ENCODE measurements around the gene RNF150.

The RNF150 gene

DNA sequence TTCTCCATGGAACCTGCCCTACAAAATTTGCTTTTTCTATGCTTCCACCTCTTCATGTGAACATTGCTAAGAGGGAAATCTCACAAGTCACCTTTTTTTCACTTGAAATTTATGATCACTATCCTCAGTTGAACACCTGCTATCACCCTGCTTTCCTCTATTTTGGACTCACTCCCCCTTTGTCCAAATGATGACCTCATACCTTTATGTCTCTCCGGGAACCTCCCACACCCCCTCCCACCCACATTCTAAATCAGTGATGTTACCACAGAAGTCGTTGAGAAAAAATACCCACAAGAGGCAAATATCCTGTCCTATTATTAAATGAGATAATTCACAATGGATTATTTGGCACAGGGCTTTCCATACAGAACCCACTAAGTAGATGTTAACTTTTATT lies 156.5 kb downstream of the RNF150 start:
- no peak for DNase-seq (ENCODE audit: low read depth in 1 of 2, low spot score in 1 of 2)
- H3K27me3 ChIP-seq (ENCODE audit: insufficient read depth, poor library complexity, severe bottlenecking): no peaks in the 10 kb centered on the region
- TF ChIP-seq, protein P1, sequence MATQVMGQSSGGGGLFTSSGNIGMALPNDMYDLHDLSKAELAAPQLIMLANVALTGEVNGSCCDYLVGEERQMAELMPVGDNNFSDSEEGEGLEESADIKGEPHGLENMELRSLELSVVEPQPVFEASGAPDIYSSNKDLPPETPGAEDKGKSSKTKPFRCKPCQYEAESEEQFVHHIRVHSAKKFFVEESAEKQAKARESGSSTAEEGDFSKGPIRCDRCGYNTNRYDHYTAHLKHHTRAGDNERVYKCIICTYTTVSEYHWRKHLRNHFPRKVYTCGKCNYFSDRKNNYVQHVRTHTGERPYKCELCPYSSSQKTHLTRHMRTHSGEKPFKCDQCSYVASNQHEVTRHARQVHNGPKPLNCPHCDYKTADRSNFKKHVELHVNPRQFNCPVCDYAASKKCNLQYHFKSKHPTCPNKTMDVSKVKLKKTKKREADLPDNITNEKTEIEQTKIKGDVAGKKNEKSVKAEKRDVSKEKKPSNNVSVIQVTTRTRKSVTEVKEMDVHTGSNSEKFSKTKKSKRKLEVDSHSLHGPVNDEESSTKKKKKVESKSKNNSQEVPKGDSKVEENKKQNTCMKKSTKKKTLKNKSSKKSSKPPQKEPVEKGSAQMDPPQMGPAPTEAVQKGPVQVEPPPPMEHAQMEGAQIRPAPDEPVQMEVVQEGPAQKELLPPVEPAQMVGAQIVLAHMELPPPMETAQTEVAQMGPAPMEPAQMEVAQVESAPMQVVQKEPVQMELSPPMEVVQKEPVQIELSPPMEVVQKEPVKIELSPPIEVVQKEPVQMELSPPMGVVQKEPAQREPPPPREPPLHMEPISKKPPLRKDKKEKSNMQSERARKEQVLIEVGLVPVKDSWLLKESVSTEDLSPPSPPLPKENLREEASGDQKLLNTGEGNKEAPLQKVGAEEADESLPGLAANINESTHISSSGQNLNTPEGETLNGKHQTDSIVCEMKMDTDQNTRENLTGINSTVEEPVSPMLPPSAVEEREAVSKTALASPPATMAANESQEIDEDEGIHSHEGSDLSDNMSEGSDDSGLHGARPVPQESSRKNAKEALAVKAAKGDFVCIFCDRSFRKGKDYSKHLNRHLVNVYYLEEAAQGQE (IDR thresholded peaks at IDR 0.05; ENCODE audit: insufficient replicate concordance, low read depth): no peak
- TF ChIP-seq POLR2AphosphoS5 (IDR thresholded peaks at IDR 0.05; ENCODE audit: low read depth): no peak
- TF ChIP-seq, protein P2, sequence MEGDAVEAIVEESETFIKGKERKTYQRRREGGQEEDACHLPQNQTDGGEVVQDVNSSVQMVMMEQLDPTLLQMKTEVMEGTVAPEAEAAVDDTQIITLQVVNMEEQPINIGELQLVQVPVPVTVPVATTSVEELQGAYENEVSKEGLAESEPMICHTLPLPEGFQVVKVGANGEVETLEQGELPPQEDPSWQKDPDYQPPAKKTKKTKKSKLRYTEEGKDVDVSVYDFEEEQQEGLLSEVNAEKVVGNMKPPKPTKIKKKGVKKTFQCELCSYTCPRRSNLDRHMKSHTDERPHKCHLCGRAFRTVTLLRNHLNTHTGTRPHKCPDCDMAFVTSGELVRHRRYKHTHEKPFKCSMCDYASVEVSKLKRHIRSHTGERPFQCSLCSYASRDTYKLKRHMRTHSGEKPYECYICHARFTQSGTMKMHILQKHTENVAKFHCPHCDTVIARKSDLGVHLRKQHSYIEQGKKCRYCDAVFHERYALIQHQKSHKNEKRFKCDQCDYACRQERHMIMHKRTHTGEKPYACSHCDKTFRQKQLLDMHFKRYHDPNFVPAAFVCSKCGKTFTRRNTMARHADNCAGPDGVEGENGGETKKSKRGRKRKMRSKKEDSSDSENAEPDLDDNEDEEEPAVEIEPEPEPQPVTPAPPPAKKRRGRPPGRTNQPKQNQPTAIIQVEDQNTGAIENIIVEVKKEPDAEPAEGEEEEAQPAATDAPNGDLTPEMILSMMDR (IDR thresholded peaks at IDR 0.05; ENCODE audit: insufficient read depth, low read length): no peak
- TF ChIP-seq GABPA (IDR thresholded peaks at IDR 0.05; ENCODE audit: low read depth): no peak
- no peak for TF ChIP-seq SPI1 (IDR thresholded peaks at IDR 0.05; ENCODE audit: borderline replicate concordance, low read depth)
- no peak overlapping the region for H3K4me3 ChIP-seq (replicated peaks; ENCODE audit: insufficient read depth, low read length)
- no peak overlapping the region for H3K27ac ChIP-seq (replicated peaks)

DNA sequence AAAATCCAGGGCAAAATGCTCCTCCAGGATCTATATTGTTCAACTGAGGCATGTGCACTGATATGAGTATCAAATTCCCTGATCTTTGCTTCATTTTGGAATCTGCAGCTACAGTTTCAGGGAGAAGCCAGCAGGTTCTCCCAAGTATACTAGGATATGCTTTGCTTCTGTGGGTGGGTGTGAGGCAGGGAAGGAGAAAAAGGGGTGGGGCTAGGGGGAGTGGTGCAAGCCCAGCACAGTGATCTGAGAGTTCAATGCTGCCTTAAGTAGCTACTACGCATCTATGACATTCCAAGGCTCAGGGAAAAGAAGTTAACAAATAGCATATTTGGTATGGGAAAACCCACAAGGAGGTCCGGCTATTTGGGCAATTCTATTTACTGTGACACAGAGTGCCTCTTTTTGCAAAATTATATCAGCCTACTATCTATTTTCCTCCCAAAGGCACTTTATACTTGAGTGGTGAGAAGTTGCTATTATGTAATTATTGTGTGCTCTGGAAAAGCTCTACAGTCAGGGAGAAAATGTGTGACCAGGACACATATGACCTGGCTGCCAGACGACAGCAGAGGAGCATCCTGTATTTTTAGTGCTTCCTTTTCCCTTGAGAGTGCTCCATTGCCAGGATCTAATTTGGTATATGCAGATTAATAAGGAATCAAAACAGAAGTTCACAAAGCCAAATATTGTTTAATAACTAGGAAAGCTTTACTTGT lies 162.0 kb downstream of the RNF150 start:
- TF ChIP-seq POLR2AphosphoS5 (IDR thresholded peaks at IDR 0.05; ENCODE audit: low read depth) (no peak), GABPA (IDR thresholded peaks at IDR 0.05; ENCODE audit: low read depth) (no peak), SPI1 (IDR thresholded peaks at IDR 0.05; ENCODE audit: borderline replicate concordance, low read depth) (no peak)
- TF ChIP-seq, protein P2 (IDR thresholded peaks at IDR 0.05; ENCODE audit: insufficient read depth, low read length): no peak
- TF ChIP-seq, protein P1 (IDR thresholded peaks at IDR 0.05; ENCODE audit: insufficient replicate concordance, low read depth): no peak
- DNase-seq (ENCODE audit: low read depth in 1 of 2, low spot score in 1 of 2): no peak
- H3K27ac ChIP-seq (replicated peaks): no peak overlapping the region
- no peaks in the 10 kb centered on the region for H3K27me3 ChIP-seq (ENCODE audit: insufficient read depth, poor library complexity, severe bottlenecking)
- H3K4me3 ChIP-seq (replicated peaks; ENCODE audit: insufficient read depth, low read length): no peak overlapping the region

DNA sequence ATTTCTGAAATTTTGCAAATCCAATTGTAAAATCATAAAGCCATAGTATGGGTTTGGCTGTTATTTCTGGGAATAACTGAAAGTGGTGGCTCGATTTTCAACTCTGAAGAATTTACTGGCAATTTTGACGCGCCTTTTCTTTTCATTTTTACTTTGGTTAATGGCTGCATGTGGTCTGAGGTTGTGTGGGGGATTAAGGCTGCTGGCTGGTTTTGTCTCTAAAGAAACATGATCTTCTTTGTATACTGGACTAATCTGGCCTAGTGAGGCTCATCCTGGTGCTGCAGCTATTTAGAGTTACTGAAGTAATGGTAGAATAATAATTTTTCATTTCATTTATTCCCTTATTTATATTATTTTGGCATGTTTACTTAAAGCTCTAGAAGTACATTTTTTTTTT lies 164.0 kb downstream of the RNF150 start:
- TF ChIP-seq POLR2AphosphoS5 (IDR thresholded peaks at IDR 0.05; ENCODE audit: low read depth) (no peak), GABPA (IDR thresholded peaks at IDR 0.05; ENCODE audit: low read depth) (no peak), SPI1 (IDR thresholded peaks at IDR 0.05; ENCODE audit: borderline replicate concordance, low read depth) (no peak)
- TF ChIP-seq, protein P2 (IDR thresholded peaks at IDR 0.05; ENCODE audit: insufficient read depth, low read length): no peak
- TF ChIP-seq, protein P1 (IDR thresholded peaks at IDR 0.05; ENCODE audit: insufficient replicate concordance, low read depth): no peak
- Histone ChIP-seq H3K4me3 (replicated peaks; ENCODE audit: insufficient read depth, low read length) (no peak overlapping the region), H3K27me3 (ENCODE audit: insufficient read depth, poor library complexity, severe bottlenecking) (no peaks in the 10 kb centered on the region), H3K27ac (replicated peaks) (no peak overlapping the region)
- DNase-seq (ENCODE audit: low read depth in 1 of 2, low spot score in 1 of 2): no peak
